ENCODE results near the gene EXOSC3.
A peak's percentile ranks its signal among the peaks of the same experiment; 100 is the strongest.
"Not testable (repeated sequence)": the region's sequence is repeated elsewhere in the genome, so short reads cannot be mapped to it uniquely, and the experiment has no call there.

The EXOSC3 gene

GRCh38 chr9:37827483-37828165 lies 42.8 kb upstream of the EXOSC3 start:
- Histone ChIP-seq H3K4me1 (ENCODE audit: control insufficient read depth, insufficient read depth, low read length) (no peaks in the 10 kb centered on the region), H3K27ac (ENCODE audit: extremely low read depth, low read depth, low read length) (no peak overlapping the region), H3K9me3 (ENCODE audit: control insufficient read depth, insufficient read depth, low read depth, low read length) (no peaks in the 10 kb centered on the region), H3K36me3 (ENCODE audit: control insufficient read depth in 2 of 2, insufficient read depth in 1 of 2, low read length in 2 of 2) (peaks cover 14 to 43% of the 10 kb centered on the region in 2 experiments), H3K4me3 (ENCODE audit: low read depth, low read length) (no peak overlapping the region)
- ChIA-PET CTCF (no interaction called here), POLR2A (no interaction called here)
- TF ChIP-seq ZNF366 (tag by site-specific recombination; conservative IDR thresholded peaks at IDR 0.05): no peak
- no peak for TF ChIP-seq ZNF202 (tag by site-specific recombination; IDR thresholded peaks at IDR 0.05; ENCODE audit: borderline replicate concordance)
- TF ChIP-seq ZFP41 (tag by site-specific recombination; IDR thresholded peaks at IDR 0.05; ENCODE audit: borderline replicate concordance): no peak
- TF ChIP-seq, protein P1, sequence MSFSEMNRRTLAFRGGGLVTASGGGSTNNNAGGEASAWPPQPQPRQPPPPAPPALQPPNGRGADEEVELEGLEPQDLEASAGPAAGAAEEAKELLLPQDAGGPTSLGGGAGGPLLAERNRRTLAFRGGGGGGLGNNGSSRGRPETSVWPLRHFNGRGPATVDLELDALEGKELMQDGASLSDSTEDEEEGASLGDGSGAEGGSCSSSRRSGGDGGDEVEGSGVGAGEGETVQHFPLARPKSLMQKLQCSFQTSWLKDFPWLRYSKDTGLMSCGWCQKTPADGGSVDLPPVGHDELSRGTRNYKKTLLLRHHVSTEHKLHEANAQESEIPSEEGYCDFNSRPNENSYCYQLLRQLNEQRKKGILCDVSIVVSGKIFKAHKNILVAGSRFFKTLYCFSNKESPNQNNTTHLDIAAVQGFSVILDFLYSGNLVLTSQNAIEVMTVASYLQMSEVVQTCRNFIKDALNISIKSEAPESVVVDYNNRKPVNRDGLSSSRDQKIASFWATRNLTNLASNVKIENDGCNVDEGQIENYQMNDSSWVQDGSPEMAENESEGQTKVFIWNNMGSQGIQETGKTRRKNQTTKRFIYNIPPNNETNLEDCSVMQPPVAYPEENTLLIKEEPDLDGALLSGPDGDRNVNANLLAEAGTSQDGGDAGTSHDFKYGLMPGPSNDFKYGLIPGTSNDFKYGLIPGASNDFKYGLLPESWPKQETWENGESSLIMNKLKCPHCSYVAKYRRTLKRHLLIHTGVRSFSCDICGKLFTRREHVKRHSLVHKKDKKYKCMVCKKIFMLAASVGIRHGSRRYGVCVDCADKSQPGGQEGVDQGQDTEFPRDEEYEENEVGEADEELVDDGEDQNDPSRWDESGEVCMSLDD (tag by site-specific recombination; IDR thresholded peaks at IDR 0.05): no peak
- TF ChIP-seq ZNF791 (tag by site-specific recombination; IDR thresholded peaks at IDR 0.05): no peak
- TF ChIP-seq ZNF501 (tag by site-specific recombination; IDR thresholded peaks at IDR 0.05): no peak
- no peak for TF ChIP-seq RBAK (tag by site-specific recombination; IDR thresholded peaks at IDR 0.05)
- no peak for TF ChIP-seq ZNF302 (tag by site-specific recombination; IDR thresholded peaks at IDR 0.05; ENCODE audit: low read depth)

DNA sequence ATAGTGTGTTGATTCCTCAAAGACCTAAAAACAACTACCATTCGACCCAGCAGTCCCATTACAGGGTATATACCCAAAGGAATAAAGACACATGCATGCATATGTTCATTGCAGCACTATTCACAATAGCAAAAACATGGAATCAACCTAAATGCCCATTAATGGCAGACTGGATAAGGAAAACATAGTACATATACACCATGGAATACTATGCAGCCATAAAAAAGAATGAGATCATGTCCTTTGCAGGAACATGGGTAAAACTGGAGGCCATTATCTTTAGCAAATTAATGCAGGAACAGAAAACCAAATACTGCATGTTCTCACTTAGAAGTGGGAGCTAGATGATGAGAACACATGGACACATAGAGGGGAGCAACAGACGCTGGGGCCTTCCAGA lies 40.3 kb upstream of the EXOSC3 start:
- POLR2A ChIA-PET; H3K4me1 ChIP-seq (ENCODE audit: control insufficient read depth, insufficient read depth, low read length); CTCF ChIA-PET; H3K27ac ChIP-seq (ENCODE audit: extremely low read depth, low read depth, low read length); H3K9me3 ChIP-seq (ENCODE audit: control insufficient read depth, insufficient read depth, low read depth, low read length); H3K4me3 ChIP-seq (ENCODE audit: low read depth, low read length): not testable (repeated sequence)
- peak; percentile 73 for TF ChIP-seq ZNF146 (tag by site-specific recombination; IDR thresholded peaks at IDR 0.05)
- H3K36me3 ChIP-seq (ENCODE audit: control insufficient read depth in 2 of 2, insufficient read depth in 1 of 2, low read length in 2 of 2): peaks cover 19 to 51% of the 10 kb centered on the region in 2 experiments

- H3K27ac ChIP-seq (ENCODE audit: extremely low read depth, low read depth, low read length): no peak overlapping the region
- H3K4me3 ChIP-seq (ENCODE audit: low read depth, low read length): no peak overlapping the region
- no peaks in the 10 kb centered on the region for H3K4me1 ChIP-seq (ENCODE audit: control insufficient read depth, insufficient read depth, low read length)
- H3K36me3 ChIP-seq (ENCODE audit: control insufficient read depth in 2 of 2, insufficient read depth in 1 of 2, low read length in 2 of 2): peaks cover 15 to 38% of the 10 kb centered on the region in 2 experiments
- POLR2A ChIA-PET: interaction anchor here (0.6 kb wide), 1 partner anchor 121 kb away, joined by 5 read pairs; no protein-coding TSS in a partner anchor
- CTCF ChIA-PET: no interaction called here
- TF ChIP-seq GLIS2 (tag by site-specific recombination; IDR thresholded peaks at IDR 0.05) (no peak), ZBTB11 (tag by site-specific recombination; conservative IDR thresholded peaks at IDR 0.05; ENCODE audit: low read depth) (no peak), KLF16 (tag by site-specific recombination; IDR thresholded peaks at IDR 0.05) (no peak)
- H3K9me3 ChIP-seq (ENCODE audit: control insufficient read depth, insufficient read depth, low read depth, low read length): no peaks in the 10 kb centered on the region
Measured at GRCh38 chr9:37820142-37820541, 35.3 kb upstream of the EXOSC3 start.

GRCh38 chr9:37818849-37819248 lies 34.0 kb upstream of the EXOSC3 start:
- H3K27ac ChIP-seq (ENCODE audit: extremely low read depth, low read depth, low read length): no peak overlapping the region
- no peaks in the 10 kb centered on the region for H3K9me3 ChIP-seq (ENCODE audit: control insufficient read depth, insufficient read depth, low read depth, low read length)
- CTCF ChIA-PET: no interaction called here
- no peak overlapping the region for H3K4me3 ChIP-seq (ENCODE audit: low read depth, low read length)
- peaks cover 9 to 31% of the 10 kb centered on the region in 2 experiments for H3K36me3 ChIP-seq (ENCODE audit: control insufficient read depth in 2 of 2, insufficient read depth in 1 of 2, low read length in 2 of 2)
- no peaks in the 10 kb centered on the region for H3K4me1 ChIP-seq (ENCODE audit: control insufficient read depth, insufficient read depth, low read length)
- TF ChIP-seq ZNF394 (tag by site-specific recombination; IDR thresholded peaks at IDR 0.05; ENCODE audit: borderline replicate concordance) (no peak), KLF16 (tag by site-specific recombination; IDR thresholded peaks at IDR 0.05) (no peak), ZNF660 (tag by site-specific recombination; IDR thresholded peaks at IDR 0.05) (no peak), HOXA7 (CRISPR knock-in tag; IDR thresholded peaks at IDR 0.05; ENCODE audit: borderline replicate concordance) (no peak), ZNF624 (tag by site-specific recombination; IDR thresholded peaks at IDR 0.05) (no peak), ZNF473 (tag by site-specific recombination; IDR thresholded peaks at IDR 0.05) (no peak)
- POLR2A ChIA-PET: no interaction called here

Measured in HEK293 (cell line).